Skeletal muscle tissue (tissue), 4 donors: ENCODE results near the gene PACC1. TPM values are rescaled to one million over a fixed set of nuclear protein-coding genes. Genes with fewer than 3 reads are reported as not detected.

ENCODE experiments used
- H3K27ac ChIP-seq: one replicate; pipeline ENCODE4 v1.7.0; 2013; ENCODE audit warnings: mild to moderate bottlenecking, low read depth, low read length, inconsistent platforms
- H3K27me3 ChIP-seq, 3 donors: one replicate each; pipeline ENCODE4 v1.7.0; 2013; ENCODE audit warnings: low read length in 3 of 3; ENCODE audit not compliant: control insufficient read depth in 3 of 3, insufficient read depth in 3 of 3
- H3K36me3 ChIP-seq, 3 donors: one replicate each; pipeline ENCODE4 v1.7.0; 2013; ENCODE audit warnings: low read length in 3 of 3; ENCODE audit not compliant: control insufficient read depth in 3 of 3, insufficient read depth in 3 of 3
- H3K4me1 ChIP-seq, 3 donors: one replicate each; pipeline ENCODE4 v1.7.0; 2013; ENCODE audit warnings: low read length in 3 of 3, mild to moderate bottlenecking in 3 of 3; ENCODE audit not compliant: control insufficient read depth in 3 of 3, insufficient read depth in 3 of 3
- H3K4me3 ChIP-seq, 3 donors: one replicate each; pipeline ENCODE4 v1.7.0; 2013; ENCODE audit warnings: low read length in 3 of 3
- H3K9ac ChIP-seq, 3 donors: one replicate each; pipeline ENCODE4 v1.7.0; 2013; ENCODE audit warnings: low read length in 3 of 3, mild to moderate bottlenecking in 3 of 3, moderate library complexity in 2 of 3, low read depth in 1 of 3
- H3K9me3 ChIP-seq, 3 donors: one replicate each; pipeline ENCODE4 v1.7.0; 2013; ENCODE audit warnings: low read length in 3 of 3; ENCODE audit not compliant: control insufficient read depth in 3 of 3
- total RNA-seq: library from RNA; depleted of rRNA; stranded (reverse); fragments of >200 nt; gene quantifications from one replicate; pipeline ENCODE4 v1.2.3, GENCODE V29; 2014
- donor health status: Osteomylitis.

The PACC1 gene
- total RNA-seq, 1 donor from 2014 or later = 5.7 TPM

DNA sequence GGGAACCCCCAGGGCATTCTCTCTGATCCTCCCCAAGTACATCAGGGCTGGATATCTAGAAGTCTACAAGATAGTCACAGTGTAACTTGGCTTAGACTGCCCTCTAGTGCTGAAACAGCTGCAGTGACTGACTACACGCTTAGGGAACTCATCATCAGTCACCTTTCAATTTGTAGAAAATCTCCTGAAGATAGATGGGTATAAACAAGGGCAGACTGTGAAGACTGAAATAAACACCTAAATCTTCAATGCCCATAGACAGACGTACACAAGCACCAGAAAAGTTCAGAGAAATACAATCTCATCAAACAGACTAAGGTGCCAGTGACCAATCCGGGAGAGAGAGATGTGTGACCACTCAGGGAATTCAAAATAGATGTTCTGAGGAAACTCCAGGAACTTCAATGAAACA is 46.6 kb downstream of the PACC1 start:
- Histone ChIP-seq H3K9ac (no peak overlapping the region), H3K9me3 (no peaks in the 10 kb centered on the region), H3K27me3 (no peaks in the 10 kb centered on the region), H3K27ac (no peak overlapping the region), H3K36me3 (peaks cover 2 to 20% (median 4%) of the 10 kb centered on the region in 3 donors), H3K4me1 (peaks cover 0 to 15% (median 9%) of the 10 kb centered on the region in 3 donors), H3K4me3 (no peak overlapping the region)

DNA sequence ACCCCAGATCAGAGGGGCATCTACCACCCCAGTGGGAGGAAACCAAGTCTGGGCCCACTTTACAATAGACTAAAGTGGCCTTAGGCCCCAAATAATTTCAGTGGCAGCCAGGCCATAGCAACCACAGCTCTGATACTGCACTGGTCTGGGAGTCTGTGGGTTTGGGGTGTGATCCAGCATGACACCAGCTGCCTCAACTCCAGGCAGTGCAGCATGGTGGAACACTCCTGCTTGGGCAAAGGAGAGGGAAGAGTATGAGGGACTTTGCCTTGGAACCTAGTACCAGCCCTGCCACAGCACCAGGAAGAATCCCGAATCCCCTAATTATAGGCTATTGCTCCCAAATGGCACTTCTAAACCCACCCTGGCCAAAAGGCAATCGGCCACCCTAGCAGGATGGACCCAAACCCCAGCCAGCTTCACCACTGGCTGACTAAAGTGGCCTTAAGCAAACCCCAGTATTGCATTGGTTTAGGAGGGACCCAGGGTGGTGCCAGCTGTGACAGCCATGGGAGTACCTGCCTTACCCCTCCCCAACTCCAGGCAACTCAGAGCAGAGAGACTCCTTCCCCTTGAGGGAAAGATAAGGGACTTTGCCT is 47.1 kb downstream of the PACC1 start:
- Histone ChIP-seq H3K27ac (no peak overlapping the region), H3K4me1 (peaks cover 0 to 15% (median 9%) of the 10 kb centered on the region in 3 donors), H3K36me3 (peaks cover 0 to 22% (median 4%) of the 10 kb centered on the region in 3 donors), H3K27me3 (no peaks in the 10 kb centered on the region), H3K9me3 (no peaks in the 10 kb centered on the region), H3K9ac (peak overlapping the region in 1 of 3 donors; percentile 33), H3K4me3 (no peak overlapping the region)

DNA sequence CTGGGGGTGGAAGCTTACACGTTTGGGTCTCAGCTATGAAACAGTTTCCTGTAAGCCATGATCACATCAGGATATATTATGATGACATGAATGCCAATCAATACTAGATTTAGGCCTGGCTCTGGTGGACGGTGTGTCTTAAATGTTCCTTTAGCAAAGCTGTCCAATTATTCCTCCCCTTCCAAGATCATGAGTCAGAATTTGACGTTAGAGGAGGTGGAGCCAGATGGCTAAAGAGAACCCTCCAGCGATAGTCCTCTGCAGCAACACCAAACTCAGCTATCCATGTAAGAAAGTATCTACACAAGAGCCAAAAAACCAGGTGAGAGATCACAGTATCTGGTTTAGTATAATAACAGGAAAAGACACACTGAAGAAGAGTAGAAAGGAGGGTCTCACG is 47.8 kb downstream of the PACC1 start:
- Histone ChIP-seq H3K4me1 (peaks cover 0 to 15% (median 9%) of the 10 kb centered on the region in 3 donors), H3K27ac (no peak overlapping the region)

DNA sequence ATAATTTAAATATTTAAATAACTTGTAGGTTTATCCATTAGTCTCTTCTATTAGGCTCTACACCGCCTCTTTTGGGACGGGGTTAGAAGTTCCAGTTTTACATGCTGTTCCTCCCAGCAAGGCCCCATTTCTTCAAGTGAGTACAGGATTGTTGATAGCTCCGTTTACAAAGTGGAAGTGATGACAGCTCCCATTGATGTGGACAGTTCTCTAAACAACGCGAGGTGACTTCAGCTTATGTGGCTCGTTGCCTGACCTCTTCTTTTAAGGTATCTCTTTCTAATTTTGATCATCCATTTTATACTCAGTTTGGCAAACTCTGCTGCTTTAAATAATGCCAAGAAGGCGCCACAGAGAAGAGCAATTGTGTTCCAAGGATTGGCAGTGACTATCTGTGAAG is 49.7 kb downstream of the PACC1 start:
- no peak overlapping the region for H3K4me3 ChIP-seq
- H3K4me1 ChIP-seq = peaks cover 0 to 15% (median 9%) of the 10 kb centered on the region in 3 donors
- H3K9me3 ChIP-seq = no peaks in the 10 kb centered on the region
- no peak overlapping the region for H3K27ac ChIP-seq
- peaks cover 6 to 36% (median 7%) of the 10 kb centered on the region in 3 donors for H3K36me3 ChIP-seq
- no peaks in the 10 kb centered on the region for H3K27me3 ChIP-seq
- no peak overlapping the region for H3K9ac ChIP-seq

More for the DNA sequence above, 47.8 kb downstream of the PACC1 start:
- Histone ChIP-seq H3K36me3 (peaks cover 0 to 26% (median 4%) of the 10 kb centered on the region in 3 donors), H3K9ac (peak overlapping the region in 1 of 3 donors; percentile 54), H3K27me3 (no peaks in the 10 kb centered on the region), H3K4me3 (no peak overlapping the region), H3K9me3 (no peaks in the 10 kb centered on the region)

DNA sequence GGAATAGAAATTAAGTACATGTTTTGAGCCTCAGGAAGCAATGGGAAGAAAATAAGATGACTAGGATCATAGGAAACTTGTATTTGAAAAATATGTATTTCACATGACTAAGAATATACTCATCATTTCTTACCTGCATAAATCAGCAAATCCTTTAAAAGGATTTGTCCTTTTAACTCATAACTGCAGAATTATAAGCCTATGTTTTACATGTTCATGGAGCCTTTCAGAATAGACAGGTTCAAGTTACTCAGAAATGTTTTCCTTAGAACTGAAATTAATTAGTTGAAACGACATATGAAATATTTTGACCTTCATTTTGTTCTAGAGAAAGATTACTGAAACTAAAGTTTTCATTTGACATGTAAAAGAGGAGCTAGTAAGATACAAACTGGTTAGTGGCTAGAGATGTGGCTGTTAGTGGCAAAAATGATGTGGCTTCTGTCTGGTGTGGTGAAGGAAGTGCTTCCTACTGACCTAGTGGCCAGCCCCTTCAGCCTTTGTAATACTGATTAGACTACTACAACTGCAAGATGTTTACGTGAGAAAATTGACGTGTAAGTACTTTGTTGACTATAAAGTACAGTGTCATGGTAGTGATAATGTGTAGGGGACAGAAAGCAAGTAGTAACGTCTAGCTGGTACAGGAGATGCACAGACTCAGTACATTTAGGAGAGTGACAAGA is 54.7 kb downstream of the PACC1 start:
- Histone ChIP-seq H3K9me3 (no peaks in the 10 kb centered on the region), H3K9ac (no peak overlapping the region), H3K4me1 (peaks cover 0 to 3% (median 3%) of the 10 kb centered on the region in 3 donors), H3K36me3 (peaks cover 11 to 47% (median 23%) of the 10 kb centered on the region in 3 donors), H3K4me3 (no peak overlapping the region), H3K27me3 (no peaks in the 10 kb centered on the region), H3K27ac (no peak overlapping the region)

DNA sequence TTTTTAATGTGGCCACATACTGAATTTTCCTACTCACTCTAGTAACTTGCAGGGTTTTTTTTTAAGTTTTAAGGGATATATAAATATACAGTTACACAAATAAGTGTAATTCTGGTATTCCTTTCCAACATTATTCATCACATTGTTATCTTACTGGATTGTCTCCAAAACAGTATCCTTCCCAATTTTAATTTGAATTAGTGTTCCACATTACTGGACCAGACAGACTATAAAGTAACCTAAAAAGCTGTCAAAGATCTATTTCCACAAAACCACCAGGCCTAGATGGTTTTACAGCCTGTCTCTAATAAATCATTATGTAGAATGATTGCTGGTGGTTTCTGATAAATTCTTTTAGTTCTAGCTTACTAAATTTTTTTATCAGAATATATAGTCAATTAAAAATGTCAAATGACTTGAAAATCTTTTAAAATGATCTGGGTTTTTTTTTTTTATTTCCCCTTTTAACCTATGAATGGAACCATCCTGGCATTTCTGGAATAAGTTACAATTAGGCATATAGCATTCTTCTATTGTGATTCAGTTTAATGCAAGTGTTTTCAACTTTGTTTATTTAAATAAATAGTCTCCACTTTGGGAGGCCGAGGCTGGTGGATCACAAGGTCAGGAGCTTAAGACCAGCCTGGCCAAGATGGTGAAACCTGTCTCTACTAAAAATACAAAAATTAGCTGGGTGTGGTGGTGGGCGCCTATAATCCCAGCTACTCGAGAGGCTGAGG is 59.3 kb downstream of the PACC1 start:
- H3K36me3 ChIP-seq = peaks cover 14 to 41% (median 36%) of the 10 kb centered on the region in 3 donors
- H3K27ac ChIP-seq = no peak overlapping the region
- no peak overlapping the region for H3K4me3 ChIP-seq

DNA sequence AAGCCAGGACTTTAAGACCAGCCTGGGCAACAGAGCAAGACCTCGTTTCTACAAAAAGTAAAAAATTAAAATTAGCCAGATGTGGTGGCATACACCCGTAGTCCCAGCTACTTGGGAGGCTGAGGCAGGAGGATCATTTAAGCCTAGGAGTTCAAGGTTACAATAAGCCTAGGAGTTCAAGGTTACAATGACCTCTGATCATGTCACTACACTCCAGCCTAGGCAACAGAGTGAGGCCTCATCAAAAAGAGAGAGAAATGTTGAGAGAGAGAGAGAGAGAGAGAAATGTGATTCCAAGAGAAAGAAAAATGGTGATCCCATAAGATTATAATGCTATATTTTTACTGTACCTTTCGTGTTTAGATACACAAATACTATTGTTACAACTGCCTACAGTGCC is 60.2 kb downstream of the PACC1 start:
- Histone ChIP-seq H3K4me3 (no peak overlapping the region), H3K27ac (no peak overlapping the region), H3K9me3 (no peaks in the 10 kb centered on the region), H3K4me1 (no peaks in the 10 kb centered on the region), H3K36me3 (peaks cover 10 to 38% (median 29%) of the 10 kb centered on the region in 3 donors), H3K27me3 (no peaks in the 10 kb centered on the region), H3K9ac (no peak overlapping the region)

More for the DNA sequence above, 59.3 kb downstream of the PACC1 start:
- Histone ChIP-seq H3K4me1 (no peaks in the 10 kb centered on the region), H3K27me3 (no peaks in the 10 kb centered on the region), H3K9me3 (no peaks in the 10 kb centered on the region), H3K9ac (no peak overlapping the region)

DNA sequence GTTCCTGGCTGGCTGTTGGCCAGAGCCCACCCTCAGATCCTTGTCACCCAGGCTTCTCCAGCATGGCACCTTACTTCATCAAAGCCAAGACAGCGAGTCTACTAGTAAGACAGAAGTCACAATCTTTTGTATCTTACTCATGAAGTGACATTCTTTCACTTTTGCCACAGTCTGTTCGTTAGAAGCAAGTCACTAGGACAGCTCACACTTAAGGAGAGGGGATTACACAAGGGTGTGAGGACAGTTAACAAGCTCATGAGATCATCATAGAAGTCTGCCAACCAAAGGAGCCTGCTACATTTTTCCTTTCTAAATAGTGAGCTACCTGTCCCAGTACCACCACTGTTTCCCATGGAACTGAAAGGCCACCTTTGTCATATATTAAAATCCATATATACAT is 61.5 kb downstream of the PACC1 start:
- Histone ChIP-seq H3K4me1 (no peaks in the 10 kb centered on the region), H3K9me3 (no peaks in the 10 kb centered on the region), H3K27ac (no peak overlapping the region), H3K9ac (no peak overlapping the region), H3K36me3 (peaks cover 11 to 34% (median 29%) of the 10 kb centered on the region in 3 donors), H3K4me3 (no peak overlapping the region), H3K27me3 (no peaks in the 10 kb centered on the region)

DNA sequence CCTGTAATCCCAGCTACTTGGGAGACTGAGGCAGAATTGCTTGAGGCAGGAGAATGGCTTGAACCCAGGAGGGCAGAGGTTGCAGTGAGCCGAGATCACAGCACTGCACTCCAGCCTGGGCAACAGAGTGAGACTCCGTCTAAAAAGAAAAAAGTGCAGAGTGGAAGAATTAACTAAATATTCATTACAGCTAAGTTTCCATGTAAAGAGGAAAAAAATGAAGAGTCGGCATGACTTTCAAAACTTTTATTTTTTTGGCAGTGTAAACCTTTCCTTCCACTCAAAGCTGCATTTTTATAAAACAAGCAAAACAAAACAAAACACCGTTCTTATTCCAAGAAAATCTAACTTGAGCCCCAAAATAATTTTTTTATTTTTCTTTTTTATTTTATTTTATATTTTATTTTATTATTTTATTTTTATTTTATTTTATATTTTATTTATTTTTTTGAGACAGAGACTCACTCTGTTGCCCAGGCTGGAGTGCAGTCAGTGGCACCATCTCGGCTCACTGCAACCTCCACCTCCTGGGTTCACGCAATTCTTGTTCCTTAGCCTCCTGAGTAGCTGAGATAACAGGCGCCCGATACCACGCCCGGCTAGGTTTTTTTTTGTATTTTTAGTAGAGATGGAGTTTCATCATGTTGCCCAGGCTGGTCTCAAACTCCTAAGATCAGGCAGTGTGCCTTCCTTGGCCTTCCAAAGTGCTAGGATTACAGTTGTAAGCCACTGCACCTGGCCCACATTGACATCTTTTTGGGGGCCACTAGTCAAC is 62.9 kb downstream of the PACC1 start:
- Histone ChIP-seq H3K9me3 (no peaks in the 10 kb centered on the region), H3K9ac (no peak overlapping the region), H3K27ac (no peak overlapping the region), H3K36me3 (peaks cover 7 to 37% (median 27%) of the 10 kb centered on the region in 3 donors), H3K4me3 (no peak overlapping the region), H3K27me3 (no peaks in the 10 kb centered on the region), H3K4me1 (no peaks in the 10 kb centered on the region)
